M059J (cell line): Measurements from ENCODE around the gene PCDHGA1. TPM values are rescaled to one million over a fixed set of nuclear protein-coding genes. Genes with fewer than 3 reads are reported as not detected.
"Not testable (repeated sequence)": the region's sequence is repeated elsewhere in the genome, so short reads cannot be mapped to it uniquely, and the experiment has no call there.

Source experiments
- DNase-seq: peaks from one replicate; pipeline ENCODE4 v3.0.0-alpha.2; 2012; ENCODE audit warnings: low read depth
- total RNA-seq: library from RNA; depleted of rRNA; stranded (reverse); fragments of >200 nt; shearing (Covaris generic); gene quantifications from 2 replicates; pipeline ENCODE4 v1.2.3, GENCODE V29; 2014

Gene PCDHGA1
- total RNA-seq, 1 experiment from 2014 or later: 0.71 TPM

- no peak for DNase-seq
These were observed 52.4 kb downstream of the PCDHGA1 start, which contains the start of gene PCDHGA7 for GRCh38 chr5:141382469-141383294. Gene PCDHGA7 (plus strand): TSS chr5:141382742. CDS start chr5:141382900, 158 bp downstream.

- DNase-seq: no peak
These were observed 53.0 kb downstream of the PCDHGA1 start for GRCh38 chr5:141383345-141383744.

- no peak for DNase-seq
These were observed 54.4 kb downstream of the PCDHGA1 start for GRCh38 chr5:141384471-141385267.

GRCh38 chr5:141387557-141388311, 57.4 kb downstream of the PCDHGA1 start, which contains the start of gene PCDHGB4:
Gene PCDHGB4 (plus strand): TSS chr5:141387698. CDS start chr5:141387885, 187 bp downstream.
- DNase-seq: not testable (repeated sequence)

GRCh38 chr5:141388661-141389060, 58.3 kb downstream of the PCDHGA1 start:
- DNase-seq: no peak

- DNase-seq: no peak
These were observed 59.1 kb downstream of the PCDHGA1 start for GRCh38 chr5:141389153-141390042.

GRCh38 chr5:141392429-141393198, 62.3 kb downstream of the PCDHGA1 start, which contains the start of gene PCDHGA8:
Gene PCDHGA8 (plus strand): TSS chr5:141392633. CDS start chr5:141392814, 181 bp downstream.
- DNase-seq: no peak

GRCh38 chr5:141393267-141393666, 63.0 kb downstream of the PCDHGA1 start:
- DNase-seq: no peak

GRCh38 chr5:141394401-141395187, 64.3 kb downstream of the PCDHGA1 start:
- not testable (repeated sequence) for DNase-seq

- DNase-seq: not testable (repeated sequence)
These were observed 67.6 kb downstream of the PCDHGA1 start, which contains the start of gene PCDHGB5 for GRCh38 chr5:141397756-141398551. Gene PCDHGB5 (plus strand): TSS chr5:141397947. CDS start chr5:141398128, 181 bp downstream.

- no peak for DNase-seq
These were observed 68.3 kb downstream of the PCDHGA1 start for GRCh38 chr5:141398608-141399007.

GRCh38 chr5:141399555-141400258, 69.4 kb downstream of the PCDHGA1 start:
- DNase-seq: no peak

- no peak for DNase-seq
These were observed 72.4 kb downstream of the PCDHGA1 start, which contains the start of gene PCDHGA9 for GRCh38 chr5:141402553-141403243. Gene PCDHGA9 (plus strand): TSS chr5:141402778. CDS start chr5:141402953, 175 bp downstream.

- DNase-seq: no peak
These were observed 73.1 kb downstream of the PCDHGA1 start for GRCh38 chr5:141403387-141403786.

GRCh38 chr5:141407790-141408505, 77.6 kb downstream of the PCDHGA1 start, which contains the start of gene PCDHGB6:
Gene PCDHGB6 (plus strand): TSS chr5:141408021. CDS start chr5:141408203, 182 bp downstream.
- DNase-seq: not testable (repeated sequence)
